Kidney (tissue), 14 donors: Measurements from ENCODE around the gene TAF3. TPM values are rescaled to one million over a fixed set of nuclear protein-coding genes. Genes with fewer than 3 reads are reported as not detected.
A peak's percentile ranks its signal among the peaks of the same experiment; 100 is the strongest.

ENCODE experiments used
- DNase-seq, 5 donors: peaks; one replicate each; pipeline ENCODE4 v3.0.0-alpha.2; 2013 to 2020
- FAIRE-seq: peaks from 2 replicates; lab custom pipeline; 2012; peaks lifted over from hg19 to GRCh38; lab: Jason Lieb, UNC
- H3K27ac ChIP-seq, 2 donors: one replicate each; pipeline ENCODE4 v1.7.0; 2013; ENCODE audit warnings: low read depth in 2 of 2, low read length in 2 of 2, inconsistent platforms in 1 of 2
- H3K27me3 ChIP-seq: one replicate; pipeline ENCODE4 v1.7.1; 2013; ENCODE audit warnings: low read length, inconsistent platforms; ENCODE audit not compliant: control insufficient read depth, insufficient read depth
- H3K36me3 ChIP-seq, 3 donors: one replicate each; pipeline versions ENCODE4 v1.7.0 to v1.7.1; 2013; ENCODE audit warnings: low read length in 3 of 3, control low read depth in 1 of 3, inconsistent platforms in 1 of 3; ENCODE audit not compliant: insufficient read depth in 3 of 3, control insufficient read depth in 2 of 3
- H3K4me1 ChIP-seq, 3 donors: one replicate each; pipeline versions ENCODE4 v1.7.0 to v1.7.1; 2013; ENCODE audit warnings: low read length in 3 of 3, inconsistent platforms in 1 of 3, low read depth in 1 of 3; ENCODE audit not compliant: control insufficient read depth in 2 of 3, insufficient read depth in 2 of 3
- H3K4me3 ChIP-seq, 3 donors: one replicate each; pipeline versions ENCODE4 v1.7.0 to v1.8.1; 2013; ENCODE audit warnings: low read length in 3 of 3, control low read depth in 1 of 3, inconsistent platforms in 1 of 3
- H3K9ac ChIP-seq, 3 donors: one replicate each; pipeline versions ENCODE4 v1.7.0 to v1.7.1; 2013; ENCODE audit warnings: low read length in 3 of 3, control low read depth in 1 of 3, inconsistent platforms in 1 of 3
- H3K9me3 ChIP-seq, 3 donors: one replicate each; pipeline versions ENCODE4 v1.7.0 to v1.7.1; 2013; ENCODE audit warnings: low read length in 3 of 3, control low read depth in 1 of 3, inconsistent platforms in 1 of 3; ENCODE audit not compliant: control insufficient read depth in 2 of 3, insufficient read depth in 1 of 3
- intact Hi-C: fragments of 100-400 bp; cut with DNase I; formaldehyde crosslinking; loops from one replicate; pipeline ENCODE4 v1.11.1; 2022
- polyA plus RNA-seq: library from polyadenylated mRNA; stranded (reverse); fragments of 350-450 nt; fragmentation: Illumina TruSeq; extraction: RNeasy Lipid Tissue Mini Kit (QIAGEN cat#74804); gene quantifications from one replicate; pipeline ENCODE4 v1.2.3, GENCODE V29; 2014; ENCODE audit warnings: low read depth, low replicate concordance; ENCODE audit not compliant: insufficient read depth
- total RNA-seq: library from RNA; stranded (reverse); fragmentation: NEBNext Ultra II Directional; extraction: Animal tissue kit (Norgen Biotek cat#: 25700); gene quantifications from one replicate; pipeline ENCODE4 v1.2.1, GENCODE V29; 2021
- TF ChIP-seq, protein P1 (sequence below): IDR thresholded peaks from 3 replicates; pipeline ENCODE4 v1.5.1; 2012; ENCODE audit warnings: mild to moderate bottlenecking, moderate library complexity, borderline replicate concordance; ENCODE audit not compliant: insufficient read depth; ENCODE audit errors: extremely low read depth
- donor health status: control.
- donor health status: control.
- donor health status: control.
- donor health status: control.
- donor health status: control.
- donor health status: DM: yes; HTN: yes; CAD: no.
- donor health status: Normal renal cell carcinoma (clear cell type).

The TAF3 gene
- total and polyA plus RNA-seq, 2 donors from 2014 or later, result 4.0 to 8.7 TPM

DNA sequence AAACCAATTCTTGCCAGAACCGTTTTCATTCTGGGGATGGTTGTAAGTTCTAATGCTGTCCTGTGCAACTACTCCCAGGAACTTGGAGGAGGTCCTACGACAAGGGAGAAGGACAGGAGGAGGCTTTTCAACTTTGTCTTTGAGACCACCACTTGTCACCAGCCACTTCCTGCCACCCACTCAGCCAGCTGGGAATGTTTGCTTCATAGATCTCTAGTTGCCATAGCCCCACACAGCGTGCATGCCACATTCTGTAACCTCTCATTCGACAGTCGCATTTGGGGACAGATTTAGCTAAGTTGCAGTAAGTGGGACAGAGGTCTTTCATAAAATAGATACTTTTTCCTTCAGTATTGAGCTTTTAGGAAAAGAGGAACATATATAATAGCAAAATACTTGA lies 78.0 kb downstream of the TAF3 start:
- DNase-seq (no peak), FAIRE-seq (no peak)
- Histone ChIP-seq H3K9ac (no peak overlapping the region), H3K27ac (no peak overlapping the region), H3K36me3 (no peaks in the 10 kb centered on the region), H3K9me3 (no peaks in the 10 kb centered on the region), H3K27me3 (no peaks in the 10 kb centered on the region), H3K4me3 (no peak overlapping the region), H3K4me1 (no peaks in the 10 kb centered on the region)
- TF ChIP-seq, protein P1, sequence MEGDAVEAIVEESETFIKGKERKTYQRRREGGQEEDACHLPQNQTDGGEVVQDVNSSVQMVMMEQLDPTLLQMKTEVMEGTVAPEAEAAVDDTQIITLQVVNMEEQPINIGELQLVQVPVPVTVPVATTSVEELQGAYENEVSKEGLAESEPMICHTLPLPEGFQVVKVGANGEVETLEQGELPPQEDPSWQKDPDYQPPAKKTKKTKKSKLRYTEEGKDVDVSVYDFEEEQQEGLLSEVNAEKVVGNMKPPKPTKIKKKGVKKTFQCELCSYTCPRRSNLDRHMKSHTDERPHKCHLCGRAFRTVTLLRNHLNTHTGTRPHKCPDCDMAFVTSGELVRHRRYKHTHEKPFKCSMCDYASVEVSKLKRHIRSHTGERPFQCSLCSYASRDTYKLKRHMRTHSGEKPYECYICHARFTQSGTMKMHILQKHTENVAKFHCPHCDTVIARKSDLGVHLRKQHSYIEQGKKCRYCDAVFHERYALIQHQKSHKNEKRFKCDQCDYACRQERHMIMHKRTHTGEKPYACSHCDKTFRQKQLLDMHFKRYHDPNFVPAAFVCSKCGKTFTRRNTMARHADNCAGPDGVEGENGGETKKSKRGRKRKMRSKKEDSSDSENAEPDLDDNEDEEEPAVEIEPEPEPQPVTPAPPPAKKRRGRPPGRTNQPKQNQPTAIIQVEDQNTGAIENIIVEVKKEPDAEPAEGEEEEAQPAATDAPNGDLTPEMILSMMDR, result no peak
- intact Hi-C loops, result no loop called here

DNA sequence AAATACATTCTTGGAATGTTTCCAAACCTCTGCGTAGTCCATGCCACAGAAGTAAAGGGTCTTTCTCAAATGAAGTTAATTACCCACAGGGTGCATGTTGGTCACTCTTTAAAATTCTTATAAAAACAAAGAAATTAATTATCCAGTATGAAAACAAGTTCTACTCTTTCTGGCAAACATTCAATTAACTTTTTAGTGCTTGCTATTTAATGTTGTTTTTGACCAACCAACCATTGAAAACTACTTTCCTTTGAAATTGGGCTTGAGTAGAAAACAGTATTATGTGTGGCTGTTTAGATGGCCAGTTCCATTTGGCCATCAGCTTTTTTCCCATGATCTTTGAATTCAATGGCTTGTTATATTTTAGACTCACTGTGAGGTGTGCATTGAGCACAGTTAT lies 83.0 kb downstream of the TAF3 start:
- Histone ChIP-seq H3K4me3 (no peak overlapping the region), H3K36me3 (no peaks in the 10 kb centered on the region), H3K27me3 (no peaks in the 10 kb centered on the region), H3K9me3 (no peaks in the 10 kb centered on the region), H3K9ac (no peak overlapping the region), H3K4me1 (peaks cover 0 to 5% (median 0%) of the 10 kb centered on the region in 3 donors), H3K27ac (no peak overlapping the region)
- intact Hi-C loops, result no loop called here
- DNase-seq (peak in 2 of 5 donors; percentile 80 to 81), FAIRE-seq (no peak)
- TF ChIP-seq, protein P1, result no peak

DNA sequence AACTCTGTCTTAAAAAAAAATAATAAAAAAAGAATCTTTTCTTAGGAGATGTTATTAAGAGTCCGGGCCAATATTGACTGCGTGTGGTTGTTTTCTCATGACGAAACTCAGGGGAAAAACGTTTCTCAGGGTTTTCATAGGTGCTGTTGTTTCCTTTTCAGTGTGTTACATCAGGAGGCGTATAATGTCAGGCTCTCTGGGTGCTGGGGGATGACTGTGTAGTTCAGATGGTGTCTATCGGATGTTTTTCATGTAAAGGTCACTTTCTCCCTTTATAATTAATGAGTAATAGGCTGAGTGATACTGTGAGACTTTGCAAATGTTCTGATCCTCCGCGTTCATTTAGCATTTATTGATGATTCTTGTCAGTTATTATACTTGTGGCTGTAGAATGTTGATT lies 84.1 kb downstream of the TAF3 start:
- FAIRE-seq (no peak), DNase-seq (no peak)
- intact Hi-C loops, result no loop called here
- TF ChIP-seq, protein P1, result no peak
- Histone ChIP-seq H3K4me1 (peaks cover 0 to 5% (median 0%) of the 10 kb centered on the region in 3 donors), H3K9me3 (no peaks in the 10 kb centered on the region), H3K4me3 (no peak overlapping the region), H3K36me3 (no peaks in the 10 kb centered on the region), H3K27me3 (no peaks in the 10 kb centered on the region), H3K27ac (no peak overlapping the region), H3K9ac (no peak overlapping the region)

DNA sequence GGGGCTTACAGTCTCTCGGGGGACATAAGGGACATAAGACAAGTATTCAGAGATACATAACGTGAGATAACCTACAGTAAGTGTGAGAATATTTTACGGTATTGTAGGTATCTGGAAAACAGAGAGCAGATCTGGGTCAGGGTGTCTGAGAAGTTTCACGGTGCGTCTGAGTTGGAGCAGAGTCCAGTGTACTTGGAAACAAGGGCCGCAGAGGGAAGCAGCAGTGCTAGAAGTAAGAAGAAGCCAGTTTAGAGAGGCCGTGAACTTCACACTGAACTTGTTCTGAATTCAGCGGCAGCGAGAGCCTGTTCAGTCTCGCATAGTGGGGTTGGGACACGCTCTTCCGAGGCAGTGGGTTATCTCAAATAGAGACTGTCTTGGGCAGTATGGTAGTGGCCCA lies 85.5 kb downstream of the TAF3 start:
- TF ChIP-seq, protein P1, result no peak
- peak overlapping the region in 1 of 3 donors; percentile 11 for H3K4me3 ChIP-seq
- intact Hi-C loops, result no loop called here
- FAIRE-seq (no peak), DNase-seq (peak in 1 of 5 donors; percentile 15)
- no peaks in the 10 kb centered on the region for H3K27me3 ChIP-seq
- no peaks in the 10 kb centered on the region for H3K36me3 ChIP-seq
- H3K9ac ChIP-seq, result no peak overlapping the region
- peaks cover 0 to 5% (median 0%) of the 10 kb centered on the region in 3 donors for H3K4me1 ChIP-seq
- H3K9me3 ChIP-seq, result no peaks in the 10 kb centered on the region
- H3K27ac ChIP-seq, result no peak overlapping the region
